Right lung (tissue), 10 donors: ENCODE data around the gene ADGRF3. TPM values are rescaled to one million over a fixed set of nuclear protein-coding genes. Genes with fewer than 3 reads are reported as not detected.
"Not testable (repeated sequence)": the region's sequence is repeated elsewhere in the genome, so short reads cannot be mapped to it uniquely, and the experiment has no call there.

Source experiments
- DNase-seq, 2 donors: peaks; one replicate each; pipeline ENCODE4 v3.0.0-alpha.2; 2013
- long read RNA-seq, 8 donors: transcript quantifications; one replicate each; lab custom pipeline, GENCODE V29; 2026
- polyA plus RNA-seq, 5 donors: library from polyadenylated mRNA; unstranded; fragments of 120-200 nt; gene quantifications; one replicate each; pipeline versions ENCODE4 v1.2.1 to v1.2.3, GENCODE V29; 2013; ENCODE audit warnings: inconsistent platforms in 1 of 5, low replicate concordance in 1 of 5; ENCODE audit not compliant: insufficient read length in 5 of 5, insufficient read depth in 1 of 5

Gene ADGRF3, protein sequence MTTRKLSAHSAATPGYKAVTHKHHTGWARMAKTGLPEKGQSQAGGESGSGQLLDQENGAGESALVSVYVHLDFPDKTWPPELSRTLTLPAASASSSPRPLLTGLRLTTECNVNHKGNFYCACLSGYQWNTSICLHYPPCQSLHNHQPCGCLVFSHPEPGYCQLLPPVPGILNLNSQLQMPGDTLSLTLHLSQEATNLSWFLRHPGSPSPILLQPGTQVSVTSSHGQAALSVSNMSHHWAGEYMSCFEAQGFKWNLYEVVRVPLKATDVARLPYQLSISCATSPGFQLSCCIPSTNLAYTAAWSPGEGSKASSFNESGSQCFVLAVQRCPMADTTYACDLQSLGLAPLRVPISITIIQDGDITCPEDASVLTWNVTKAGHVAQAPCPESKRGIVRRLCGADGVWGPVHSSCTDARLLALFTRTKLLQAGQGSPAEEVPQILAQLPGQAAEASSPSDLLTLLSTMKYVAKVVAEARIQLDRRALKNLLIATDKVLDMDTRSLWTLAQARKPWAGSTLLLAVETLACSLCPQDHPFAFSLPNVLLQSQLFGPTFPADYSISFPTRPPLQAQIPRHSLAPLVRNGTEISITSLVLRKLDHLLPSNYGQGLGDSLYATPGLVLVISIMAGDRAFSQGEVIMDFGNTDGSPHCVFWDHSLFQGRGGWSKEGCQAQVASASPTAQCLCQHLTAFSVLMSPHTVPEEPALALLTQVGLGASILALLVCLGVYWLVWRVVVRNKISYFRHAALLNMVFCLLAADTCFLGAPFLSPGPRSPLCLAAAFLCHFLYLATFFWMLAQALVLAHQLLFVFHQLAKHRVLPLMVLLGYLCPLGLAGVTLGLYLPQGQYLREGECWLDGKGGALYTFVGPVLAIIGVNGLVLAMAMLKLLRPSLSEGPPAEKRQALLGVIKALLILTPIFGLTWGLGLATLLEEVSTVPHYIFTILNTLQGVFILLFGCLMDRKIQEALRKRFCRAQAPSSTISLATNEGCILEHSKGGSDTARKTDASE
- 1 to 10 TPM in 4 of 5 donors, under 1 TPM in 1; 0.88 to 2.0 (median 1.9) TPM for polyA plus RNA-seq
- long read RNA-seq, donor 1, result 0 reads
- long read RNA-seq, donor 2, result 0 reads
- long read RNA-seq, donor 3, result 0 reads
- long read RNA-seq, donor 4, result 0 reads
- long read RNA-seq, donor 5, result 0 reads
- long read RNA-seq, donor 6, result 0 reads
- long read RNA-seq, donor 7, result 0 reads
- long read RNA-seq, donor 8, result 0 reads

DNA sequence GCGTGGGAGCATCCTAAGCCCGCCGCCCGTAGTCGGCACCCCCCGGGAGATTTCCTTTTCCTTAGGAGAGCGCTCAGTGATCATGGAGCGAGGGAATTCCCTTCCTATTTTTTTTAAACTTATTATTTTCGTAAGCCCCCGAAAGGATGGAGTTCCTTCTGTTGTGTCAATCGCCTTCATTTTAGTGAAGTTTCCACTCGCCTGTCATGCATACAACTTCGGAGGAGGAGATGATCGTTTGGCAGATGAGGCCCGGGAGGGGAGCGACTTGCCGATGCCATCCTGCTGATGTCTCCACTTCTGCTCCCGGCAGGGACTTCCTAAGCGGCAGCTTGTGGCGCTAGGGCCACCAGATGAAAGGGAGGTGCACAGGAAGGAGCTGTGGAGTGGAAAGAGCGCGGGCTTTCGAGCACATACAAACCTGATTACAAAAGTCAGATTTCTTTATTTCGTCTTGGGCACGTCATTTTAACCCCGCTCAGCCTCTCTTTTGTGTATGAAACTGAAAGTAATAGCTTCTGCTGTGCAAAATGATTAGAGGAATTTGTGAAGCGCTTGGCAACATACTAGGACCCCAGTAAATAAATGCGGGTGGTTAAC is at the start of gene ADGRF3:
ADGRF3 (minus strand) TSS at position 336 of the 600 bp plus-strand sequence. CDS start 555 bp downstream, outside the sequence.
- peak; percentile 52 to 53 for DNase-seq

DNA sequence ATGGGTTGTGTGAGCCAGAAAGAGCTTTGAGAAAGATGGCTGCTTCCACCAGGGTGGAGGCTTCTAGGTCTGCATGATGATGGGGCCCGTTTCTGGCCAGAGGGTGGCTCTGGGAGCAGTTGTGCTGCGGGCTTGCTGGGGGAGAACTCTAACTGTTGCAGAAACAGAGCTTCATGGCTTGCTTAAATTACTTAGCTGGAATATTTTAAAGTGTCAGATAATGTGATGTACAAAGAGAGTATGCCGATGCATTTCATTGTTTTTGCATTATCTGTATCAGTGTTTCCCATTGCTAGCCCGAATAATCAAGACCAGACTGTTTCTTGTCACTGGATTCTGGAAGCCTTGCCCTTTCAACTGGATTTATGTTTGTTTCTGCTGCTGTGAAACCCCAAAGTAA is 48.8 kb upstream of the ADGRF3 start:
- DNase-seq, result no peak

DNA sequence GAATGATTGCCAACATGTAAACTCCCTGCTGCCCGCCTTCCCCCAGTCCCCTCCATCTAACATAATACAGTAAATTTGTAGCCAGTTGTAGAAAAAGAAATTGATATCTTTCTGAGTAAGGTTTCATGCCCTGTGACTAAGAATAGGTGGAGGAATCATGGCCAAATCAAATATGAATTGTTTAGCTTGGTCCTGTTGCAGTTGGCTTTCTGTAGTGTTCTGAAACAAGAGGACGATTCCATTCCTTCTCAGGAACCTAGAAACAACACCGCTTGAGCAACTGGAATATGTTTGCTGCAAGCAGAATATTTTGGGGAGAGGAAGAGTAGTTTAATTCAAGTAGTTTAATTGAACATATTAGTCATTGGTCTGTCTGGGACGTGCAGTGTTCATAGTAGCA is 48.1 kb upstream of the ADGRF3 start:
- DNase-seq, result no peak

DNA sequence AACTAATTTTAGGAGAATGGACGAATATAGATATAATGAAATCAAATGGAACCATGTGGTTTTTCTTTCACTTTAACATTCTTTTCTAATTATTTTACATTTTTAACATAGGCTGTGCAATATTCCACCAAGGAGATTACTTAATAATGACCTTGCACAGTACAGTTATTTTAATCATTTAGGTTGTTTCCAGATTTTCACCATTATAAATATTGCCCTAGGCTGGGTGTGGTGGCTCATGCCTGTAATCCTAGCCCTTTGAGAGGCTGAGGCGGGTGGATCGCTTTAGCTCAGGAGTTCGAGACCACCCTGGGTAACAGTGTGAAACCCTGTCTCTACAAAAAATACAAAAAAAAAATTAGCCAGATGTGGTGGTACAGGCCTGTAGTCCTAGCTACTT is 40.6 kb upstream of the ADGRF3 start:
- DNase-seq, result no peak

DNA sequence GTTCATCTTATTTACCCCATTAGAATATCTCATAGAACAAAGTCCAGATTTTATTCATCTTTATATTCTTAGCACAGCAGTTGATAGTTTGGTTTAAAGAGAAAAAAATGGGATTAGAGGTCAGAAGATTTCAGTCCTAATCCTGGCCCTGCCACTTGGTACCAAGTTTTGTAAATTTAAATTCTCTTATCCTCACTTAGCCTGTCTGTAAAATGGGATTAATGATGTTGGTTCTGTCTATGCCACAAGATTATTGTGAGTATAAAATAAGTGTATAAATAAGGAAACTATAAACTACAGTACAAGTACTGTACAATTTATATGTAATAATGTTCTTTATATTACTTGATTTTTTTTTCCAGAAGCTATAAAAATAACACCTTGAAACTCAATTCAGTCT is 38.0 kb upstream of the ADGRF3 start:
- DNase-seq, result no peak

DNA sequence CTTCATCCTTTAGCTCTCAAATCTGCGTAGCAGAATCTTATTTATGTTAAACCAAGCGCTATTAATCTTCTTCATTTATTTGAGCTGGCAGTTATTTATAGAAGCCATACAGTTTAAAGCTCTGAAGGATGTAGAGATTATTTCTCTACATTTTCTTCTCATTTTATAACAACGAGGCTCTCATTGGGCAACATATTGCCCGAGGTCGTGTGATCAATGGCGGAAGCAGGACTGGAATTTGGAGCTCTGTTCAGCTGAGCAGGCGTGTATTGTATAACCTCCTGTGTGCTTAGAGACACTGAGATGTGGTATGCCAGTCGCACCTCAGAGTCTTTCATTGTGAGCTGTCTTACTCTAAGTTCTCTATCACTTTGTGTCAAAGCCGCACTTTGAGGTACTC is 37.6 kb upstream of the ADGRF3 start:
- no peak for DNase-seq

DNA sequence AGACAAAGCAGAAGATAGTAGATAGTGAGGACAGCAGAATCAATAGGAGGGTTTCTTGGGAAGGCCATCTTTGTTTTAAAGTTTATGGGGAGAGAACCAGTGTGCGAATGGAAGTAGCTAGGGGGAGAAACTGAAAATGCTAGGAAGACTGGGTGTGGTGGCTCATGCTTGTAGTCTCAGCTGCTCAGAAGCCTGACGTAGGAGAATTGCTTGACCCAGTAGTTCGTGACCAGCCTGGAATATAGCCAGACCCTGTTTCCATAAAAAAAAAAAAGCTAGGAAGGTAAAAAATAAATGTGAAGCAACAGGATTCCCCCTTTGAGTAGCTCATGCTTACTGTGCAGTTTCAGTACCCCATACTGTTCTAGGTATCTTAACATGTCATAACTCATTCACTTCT is 36.0 kb upstream of the ADGRF3 start:
- no peak for DNase-seq

DNA sequence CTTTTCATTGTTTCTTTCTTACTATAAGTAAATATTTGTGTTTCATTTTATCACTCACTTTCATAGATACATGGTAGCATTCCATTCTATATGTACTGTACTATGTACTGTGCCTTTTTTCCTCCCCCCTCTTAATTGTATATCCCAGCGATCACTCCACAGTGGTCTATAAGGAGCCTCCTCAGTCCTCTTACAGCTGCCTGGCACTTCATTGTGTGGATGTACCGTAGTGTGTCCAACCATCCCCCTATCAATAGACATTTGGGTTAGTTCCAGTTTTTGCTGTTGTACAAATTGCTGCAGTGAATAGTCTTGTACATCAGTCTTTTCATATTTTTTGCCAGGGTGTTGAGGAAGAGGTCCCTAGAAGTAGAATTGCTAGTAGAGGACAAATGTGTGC is 33.7 kb upstream of the ADGRF3 start:
- no peak for DNase-seq

DNA sequence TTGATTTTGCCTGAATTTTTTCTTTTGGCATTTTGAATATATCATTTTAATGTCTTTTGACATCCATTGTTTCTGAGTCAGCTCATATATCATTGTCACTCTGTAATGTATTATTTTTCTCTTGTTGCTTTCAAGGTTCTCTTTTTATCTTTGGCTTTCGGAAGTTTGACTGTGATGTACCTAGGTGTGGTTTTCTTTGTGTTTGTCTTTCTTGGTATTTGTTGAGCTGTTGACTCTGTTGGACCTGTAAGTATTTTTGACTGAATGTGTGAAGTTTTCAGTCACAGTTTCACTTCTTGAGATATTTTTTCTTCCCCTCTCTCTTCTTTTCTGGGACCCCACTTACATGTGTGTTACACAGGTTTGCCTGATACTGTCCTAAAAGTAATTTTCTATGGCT is 30.2 kb upstream of the ADGRF3 start:
- DNase-seq, result no peak

DNA sequence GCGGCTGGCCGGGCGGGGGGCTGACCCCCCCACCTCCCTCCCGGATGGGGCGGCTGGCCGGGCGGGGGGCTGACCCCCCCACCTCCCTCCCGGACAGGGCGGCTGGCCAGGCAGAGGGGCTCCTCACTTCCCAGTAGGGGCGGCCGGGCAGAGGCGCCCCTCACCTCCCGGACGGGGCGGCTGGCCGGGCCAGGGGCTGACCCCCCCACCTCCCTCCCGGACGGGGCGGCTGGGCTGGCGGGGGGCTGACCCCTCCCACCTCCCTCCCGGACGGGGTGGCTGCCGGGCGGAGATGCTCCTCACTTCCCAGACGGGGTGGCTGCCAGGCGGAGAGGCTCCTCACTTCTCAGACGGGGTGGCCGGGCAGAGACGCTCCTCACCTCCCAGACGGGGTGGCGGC is 24.3 kb upstream of the ADGRF3 start:
- DNase-seq, result not testable (repeated sequence)

DNA sequence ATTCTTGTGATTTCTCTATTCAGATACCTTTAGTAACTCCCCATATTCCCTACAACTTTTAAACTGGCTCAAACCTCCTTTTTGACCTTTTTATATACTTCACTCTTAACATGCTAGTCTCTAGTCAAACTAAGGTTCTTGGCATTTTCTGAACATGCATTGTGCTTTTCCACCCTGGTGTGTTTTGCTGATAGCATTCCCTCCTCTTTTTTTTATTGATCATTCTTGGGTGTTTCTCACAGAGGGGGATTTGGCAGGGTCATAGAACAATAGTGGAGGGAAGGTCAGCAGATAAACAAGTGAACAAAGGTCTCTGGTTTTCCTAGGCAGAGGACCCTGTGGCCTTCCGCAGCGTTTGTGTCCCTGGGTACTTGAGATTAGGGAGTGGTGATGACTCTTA is 23.1 kb upstream of the ADGRF3 start:
- not testable (repeated sequence) for DNase-seq

DNA sequence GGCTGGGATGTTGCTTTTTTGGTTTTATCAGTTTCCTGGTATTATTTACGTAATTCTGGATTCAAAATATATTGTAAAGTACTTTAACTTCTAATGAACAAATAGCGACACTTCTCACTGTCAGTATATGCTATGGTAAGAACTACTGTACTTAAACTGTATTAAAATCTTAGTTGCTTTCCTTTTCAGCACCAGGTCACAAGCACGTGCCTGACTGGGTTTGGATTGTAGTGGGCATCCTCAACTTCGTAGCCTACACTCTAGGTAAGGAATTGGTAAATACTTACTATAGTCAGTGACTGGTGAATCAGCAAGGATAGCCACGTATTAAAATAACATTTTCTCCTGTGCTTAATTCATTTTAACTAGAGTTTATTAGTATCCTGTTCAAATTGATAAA is 20.4 kb upstream of the ADGRF3 start:
- DNase-seq, result no peak

DNA sequence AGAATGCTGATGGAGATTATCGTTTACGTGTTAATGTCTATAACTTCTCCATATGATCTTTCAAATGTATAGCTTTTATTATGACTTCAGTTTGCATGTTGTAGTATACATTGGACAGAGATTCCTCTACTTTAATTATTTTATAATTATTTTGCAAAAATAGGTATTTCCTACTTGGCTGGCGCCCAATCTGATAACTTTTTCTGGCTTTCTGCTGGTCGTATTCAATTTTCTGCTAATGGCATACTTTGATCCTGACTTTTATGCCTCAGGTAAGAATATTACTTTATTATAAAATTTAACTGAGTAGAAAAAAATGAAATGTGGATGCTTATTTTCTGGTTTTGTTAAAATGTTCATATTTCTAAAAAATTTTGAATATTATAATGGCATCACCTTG is 18.1 kb upstream of the ADGRF3 start:
- DNase-seq, result no peak

DNA sequence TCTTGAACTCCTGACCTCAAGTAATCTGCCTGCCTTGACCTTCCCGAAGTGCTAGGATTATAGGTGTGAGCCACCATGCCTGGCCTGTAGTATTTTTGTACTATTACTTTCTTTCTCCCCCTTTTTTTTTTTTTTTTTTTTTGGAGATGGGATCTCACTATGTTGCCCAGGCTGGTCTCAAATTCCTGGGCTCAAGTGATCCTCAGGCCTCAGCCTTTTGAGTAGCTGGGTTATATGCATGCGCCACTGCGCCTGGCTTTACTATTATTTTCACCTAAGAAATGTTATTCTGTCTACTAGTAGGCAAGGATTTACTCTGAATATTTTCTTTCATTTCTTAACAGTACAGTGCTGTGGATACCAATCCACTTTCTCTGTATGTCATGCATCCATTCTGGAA is 17.4 kb upstream of the ADGRF3 start:
- DNase-seq, result no peak

DNA sequence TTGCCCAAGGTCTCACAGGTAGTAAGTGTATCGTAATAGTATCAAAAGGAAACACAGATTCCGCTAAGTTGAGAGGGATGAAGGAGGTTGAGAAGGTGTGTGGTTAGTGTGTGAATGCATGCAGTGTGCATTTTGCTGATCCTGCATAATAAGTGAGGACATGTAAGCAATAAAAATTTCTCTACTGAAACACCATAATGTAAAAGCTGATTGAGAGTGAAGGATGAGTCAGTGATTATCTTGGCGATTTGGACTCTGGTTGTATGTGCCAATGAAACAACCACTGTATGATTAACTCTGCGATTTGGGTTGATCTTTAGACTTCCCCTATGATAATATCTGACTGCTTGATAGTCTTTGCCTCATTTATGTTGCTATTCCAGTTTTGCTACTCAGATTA is 16.7 kb upstream of the ADGRF3 start:
- no peak for DNase-seq

DNA sequence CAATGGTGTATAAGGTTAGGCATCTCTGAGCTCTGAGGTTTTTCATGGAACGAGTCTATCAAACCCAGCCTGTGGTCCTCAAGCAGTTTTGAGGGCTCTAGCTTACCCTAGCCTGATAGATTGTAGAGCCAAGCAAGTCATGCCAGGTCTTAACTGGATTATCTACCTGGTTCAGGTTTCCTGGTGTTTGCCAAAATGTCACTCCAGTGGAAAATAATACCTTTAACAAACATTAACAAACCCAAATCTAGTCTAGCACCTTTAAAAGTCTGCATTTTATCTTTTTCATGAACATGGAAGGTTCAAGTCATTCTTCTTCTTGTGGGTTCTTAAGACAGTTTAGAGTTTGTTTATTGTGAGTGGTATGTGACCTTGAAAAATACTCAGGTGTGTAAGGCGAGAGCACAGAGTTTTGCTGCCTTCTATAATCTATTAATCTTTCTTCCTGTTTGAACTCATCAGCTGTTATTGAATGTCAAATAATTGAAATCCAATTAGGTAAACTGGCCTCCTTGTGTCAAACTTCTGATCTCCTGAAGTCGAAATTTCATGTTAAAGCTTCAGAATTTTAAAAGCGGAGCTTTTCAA is 13.4 kb upstream of the ADGRF3 start:
- no peak for DNase-seq

DNA sequence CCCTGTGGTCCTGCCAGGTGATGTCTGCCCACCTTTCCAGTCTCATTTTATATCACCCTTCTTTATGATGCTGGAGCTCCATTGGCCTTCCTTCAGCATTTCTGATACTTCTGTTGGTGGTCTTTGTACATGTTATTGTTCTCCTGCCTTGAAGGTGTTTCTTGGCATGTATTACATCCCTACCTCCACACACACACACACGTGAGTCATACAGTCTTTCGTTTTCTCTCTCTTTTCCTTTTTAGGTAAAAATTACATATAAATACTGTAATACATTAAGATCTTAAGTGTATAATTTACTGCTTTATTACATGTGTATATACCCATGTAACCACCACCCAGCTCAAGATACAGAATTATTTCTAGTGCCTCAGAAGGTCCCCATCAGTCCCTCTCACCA is 10.2 kb upstream of the ADGRF3 start:
- DNase-seq, result no peak

DNA sequence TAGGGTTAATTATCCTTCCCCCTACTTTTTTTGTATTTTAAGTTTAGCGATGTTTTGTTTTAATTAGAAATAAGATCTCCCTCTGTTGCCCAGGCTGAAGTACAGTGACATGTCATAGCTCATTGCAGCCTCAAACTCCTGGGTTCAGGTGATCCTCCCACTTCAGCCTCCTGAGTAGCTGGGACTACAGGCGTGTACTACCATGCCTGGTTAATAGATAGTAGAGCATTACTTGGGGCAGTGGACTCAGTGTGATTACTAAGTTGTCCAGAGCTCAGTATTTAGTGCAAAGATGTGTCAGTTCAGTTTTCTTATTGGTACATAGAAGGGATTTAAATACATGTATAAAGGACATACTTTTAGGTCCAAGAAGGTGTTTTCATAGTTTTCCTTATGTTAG is 9.5 kb upstream of the ADGRF3 start:
- DNase-seq, result no peak

DNA sequence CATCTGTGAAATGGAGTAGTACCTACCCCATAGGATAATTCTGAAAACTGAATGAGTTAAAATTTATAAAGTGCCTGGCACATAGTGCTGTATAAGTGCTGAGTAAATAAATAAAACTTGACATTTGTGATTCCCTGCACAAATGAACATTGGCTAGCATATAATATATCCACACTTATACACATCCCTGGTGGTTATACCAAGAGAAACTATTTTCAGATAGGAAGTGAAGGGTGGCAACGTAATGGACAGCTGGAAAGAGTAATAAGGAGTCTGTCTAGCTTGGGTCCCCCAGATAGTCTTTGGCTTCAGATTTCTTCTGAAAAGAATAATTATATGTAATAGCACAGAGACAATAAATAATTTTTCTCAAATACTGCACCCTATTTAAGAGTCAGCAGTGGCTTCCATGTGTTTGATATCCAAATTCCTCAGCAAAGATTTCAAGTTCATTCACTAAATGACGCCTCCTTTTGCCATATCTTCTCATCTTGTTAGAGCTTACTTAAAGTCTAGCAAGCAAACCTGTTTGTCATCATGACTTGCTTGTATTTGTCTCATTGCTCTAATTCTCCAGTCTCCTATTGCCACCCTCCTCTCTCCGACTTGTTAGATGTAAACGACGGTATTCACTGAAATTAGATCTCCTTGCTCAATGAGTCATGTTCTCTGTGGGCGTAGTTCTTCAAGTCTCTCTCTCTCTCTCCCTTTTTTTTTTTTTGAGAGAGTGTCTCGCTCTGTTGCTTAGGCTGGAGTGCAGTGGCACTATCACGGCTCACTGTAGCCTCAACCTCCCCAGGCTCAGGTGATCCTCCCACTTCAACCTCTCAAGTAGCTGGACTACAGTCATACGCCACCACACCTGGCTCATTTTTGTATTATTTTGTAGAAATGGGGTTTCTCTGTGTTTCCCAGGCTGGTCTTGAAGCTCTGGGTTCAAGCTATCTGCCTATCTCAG is 8.7 kb upstream of the ADGRF3 start:
- DNase-seq, result no peak

DNA sequence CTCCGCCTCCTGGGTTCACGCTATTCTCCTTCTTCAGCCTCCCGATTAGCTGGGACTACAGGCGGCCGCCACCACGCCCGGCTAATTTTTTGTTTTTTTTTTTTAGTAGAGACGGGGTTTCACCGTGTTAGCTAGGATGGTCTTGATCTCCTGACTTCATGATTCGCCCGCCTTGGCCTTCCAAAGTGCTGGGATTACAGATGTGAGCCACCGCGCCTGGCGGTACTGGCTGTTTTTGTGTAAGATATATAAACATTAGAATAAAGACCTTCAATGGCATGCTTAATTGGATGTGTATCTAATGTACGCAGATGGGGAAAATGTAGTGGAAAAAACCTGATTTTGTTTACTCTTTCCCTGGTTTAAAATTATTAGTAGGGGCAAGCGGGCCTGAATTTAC is 7.9 kb upstream of the ADGRF3 start:
- DNase-seq, result not testable (repeated sequence)
